Activated naive CD4-positive, alpha-beta T cell treated with anti-CD3 and anti-CD28 coated beads, Interleukin-2, amount 50 U/mL, for 16 hours (primary cell): ENCODE results near the gene VOPP1.

Experiments used
- DNase-seq: peaks from one replicate; pipeline ENCODE4 v3.0.0-alpha.2; 2020

Gene VOPP1

GRCh38 chr7:55507743-55508142, 64.6 kb downstream of the VOPP1 start:
- no peak for DNase-seq

- no peak for DNase-seq
Measured at GRCh38 chr7:55504967-55505658, 67.2 kb downstream of the VOPP1 start.

GRCh38 chr7:55504093-55504859, 68.0 kb downstream of the VOPP1 start:
- DNase-seq = no peak

GRCh38 chr7:55502858-55503440, 69.4 kb downstream of the VOPP1 start:
- DNase-seq = no peak

GRCh38 chr7:55502124-55502857, 70.0 kb downstream of the VOPP1 start:
- no peak for DNase-seq

- no peak for DNase-seq
Measured at GRCh38 chr7:55501611-55502010, 70.7 kb downstream of the VOPP1 start.

GRCh38 chr7:55500117-55500756, 72.1 kb downstream of the VOPP1 start:
- no peak for DNase-seq

GRCh38 chr7:55499591-55499990, 72.7 kb downstream of the VOPP1 start:
- no peak for DNase-seq

- DNase-seq = no peak
Measured at GRCh38 chr7:55498770-55499169, 73.5 kb downstream of the VOPP1 start.

- no peak for DNase-seq
Measured at GRCh38 chr7:55498142-55498541, 74.2 kb downstream of the VOPP1 start.

GRCh38 chr7:55497521-55497920, 74.8 kb downstream of the VOPP1 start:
- DNase-seq = no peak

GRCh38 chr7:55496906-55497305, 75.4 kb downstream of the VOPP1 start:
- no peak for DNase-seq

GRCh38 chr7:55494951-55495350, 77.4 kb downstream of the VOPP1 start:
- no peak for DNase-seq

GRCh38 chr7:55493408-55493807, 78.9 kb downstream of the VOPP1 start:
- DNase-seq = no peak

GRCh38 chr7:55491346-55491745, 81.0 kb downstream of the VOPP1 start:
- no peak for DNase-seq

- no peak for DNase-seq
Measured at GRCh38 chr7:55490099-55490498, 82.2 kb downstream of the VOPP1 start.

- no peak for DNase-seq
Measured at GRCh38 chr7:55489552-55489951, 82.8 kb downstream of the VOPP1 start.

GRCh38 chr7:55488804-55489340, 83.4 kb downstream of the VOPP1 start:
- no peak for DNase-seq

- DNase-seq = no peak
Measured at GRCh38 chr7:55488216-55488615, 84.1 kb downstream of the VOPP1 start.

- DNase-seq = no peak
Measured at GRCh38 chr7:55486991-55487390, 85.3 kb downstream of the VOPP1 start.

GRCh38 chr7:55486192-55486590, 86.1 kb downstream of the VOPP1 start:
- DNase-seq = no peak

- no peak for DNase-seq
Measured at GRCh38 chr7:55485501-55486191, 86.7 kb downstream of the VOPP1 start.
